SK-N-MC (cell line): ENCODE data around the gene BCAS3.

ENCODE experiments used
- EZH2 ChIP-seq: fragments of 200-600 bp; sonication (generic); IDR thresholded peaks from one replicate; pipeline ENCODE4 v1.6.1; 2017; ENCODE audit warnings: antibody characterized with exemption
- POLR2AphosphoS5 ChIP-seq: IDR thresholded peaks from 2 replicates; pipeline ENCODE4 v1.6.1; 2012; ENCODE audit warnings: mild to moderate bottlenecking, low read depth, low read length, borderline replicate concordance

GRCh38 chr17:60916043-60916442, 238.4 kb downstream of the BCAS3 start:
- TF ChIP-seq POLR2AphosphoS5 = no peak
- no peak for TF ChIP-seq EZH2
